ENCODE data around the gene CYBC1. TPM values are rescaled to one million over a fixed set of nuclear protein-coding genes. Genes with fewer than 3 reads are reported as not detected.
"Not testable (repeated sequence)": the region's sequence is repeated elsewhere in the genome, so short reads cannot be mapped to it uniquely, and the experiment has no call there.

Gene CYBC1
- total and polyA plus RNA-seq, 2 of the 4 experiments (the other 2 are of a cell fraction): 75.1 to 76.7 TPM

- TF ChIP-seq, protein P1, sequence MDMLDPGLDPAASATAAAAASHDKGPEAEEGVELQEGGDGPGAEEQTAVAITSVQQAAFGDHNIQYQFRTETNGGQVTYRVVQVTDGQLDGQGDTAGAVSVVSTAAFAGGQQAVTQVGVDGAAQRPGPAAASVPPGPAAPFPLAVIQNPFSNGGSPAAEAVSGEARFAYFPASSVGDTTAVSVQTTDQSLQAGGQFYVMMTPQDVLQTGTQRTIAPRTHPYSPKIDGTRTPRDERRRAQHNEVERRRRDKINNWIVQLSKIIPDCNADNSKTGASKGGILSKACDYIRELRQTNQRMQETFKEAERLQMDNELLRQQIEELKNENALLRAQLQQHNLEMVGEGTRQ (IDR thresholded peaks at IDR 0.05; ENCODE audit: low read depth, low read length): no peak
- TF ChIP-seq MAFK (IDR thresholded peaks at IDR 0.05; ENCODE audit: low read depth, low read length) (no peak), CHD1 (IDR thresholded peaks at IDR 0.05; ENCODE audit: low read depth, low read length) (no peak)
Observed at GRCh38 chr17:82457073-82457928, 6.7 kb upstream of the CYBC1 start (continued).

DNA sequence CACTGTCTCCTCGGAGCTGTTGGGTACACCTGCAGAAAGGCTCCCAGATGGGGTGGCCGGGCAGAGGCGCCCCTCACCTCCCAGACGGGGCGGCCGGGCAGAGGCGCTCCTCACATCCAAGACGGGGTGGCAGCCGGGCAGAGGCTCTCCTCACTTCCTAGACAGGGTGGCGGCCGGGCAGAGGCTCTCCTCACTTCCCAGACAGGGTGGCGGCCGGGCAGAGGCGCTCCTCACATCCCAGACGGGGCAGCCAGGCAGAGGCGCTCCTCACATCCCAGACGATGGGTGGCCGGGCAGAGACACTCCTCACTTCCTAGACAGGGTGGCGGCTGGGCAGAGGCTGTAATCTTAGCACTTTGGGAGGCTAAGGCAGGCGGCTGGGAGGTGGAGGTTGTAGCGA lies 3.2 kb upstream of the CYBC1 start:
- H4K20me1 ChIP-seq (ENCODE audit: insufficient read depth, low read length); H3K9me3 ChIP-seq (ENCODE audit: control insufficient read depth, insufficient read depth, low read length); H3K27ac ChIP-seq (ENCODE audit: insufficient read depth, low read length); ATAC-seq (ENCODE audit: low read depth); H4K5ac ChIP-seq (ENCODE audit: low read depth, low read length); H2BK5ac ChIP-seq (ENCODE audit: low read depth, low read length, poor library complexity, severe bottlenecking); H2BK120ac ChIP-seq (ENCODE audit: low read depth, low read length); H3K4me3 ChIP-seq (ENCODE audit: insufficient read depth, low read depth, low read length); H3K23ac ChIP-seq (ENCODE audit: low read depth, low read length); H3K4ac ChIP-seq (ENCODE audit: low read depth, low read length); H2BK15ac ChIP-seq (ENCODE audit: low read depth, low read length); H3K56ac ChIP-seq (ENCODE audit: extremely low read depth, insufficient read depth, low read length); DNase-seq; in situ Hi-C loops (cut with MboI; ENCODE audit: low sequenced_read_pairs); intact Hi-C loops (cut with micrococcal nuclease); H2AFZ ChIP-seq (replicated peaks; ENCODE audit: low read length, poor library complexity); H3K18ac ChIP-seq (ENCODE audit: low read depth, low read length); BruUV-seq (replicated peaks); POLR2A ChIA-PET (ENCODE audit: unreplicated experiment); H3K4me2 ChIP-seq (ENCODE audit: low read depth, low read length); H3K9ac ChIP-seq (ENCODE audit: low read depth, low read length); H3K36me3 ChIP-seq (ENCODE audit: control insufficient read depth, insufficient read depth, low read length); H3K14ac ChIP-seq (replicated peaks; ENCODE audit: low read depth, low read length); CTCF ChIA-PET; H2BK20ac ChIP-seq (ENCODE audit: low read depth, low read length); H3K27me3 ChIP-seq (ENCODE audit: control insufficient read depth, insufficient read depth, low read length); H2AK5ac ChIP-seq (ENCODE audit: low read depth, low read length); H4K8ac ChIP-seq (ENCODE audit: low read depth in 2 of 2, low read length in 2 of 2); dilution Hi-C loops (cut with HindIII; ENCODE audit: low sequenced_read_pairs, unreplicated experiment); H2AK9ac ChIP-seq (replicated peaks; ENCODE audit: low read depth, low read length, poor library complexity); H4K91ac ChIP-seq (ENCODE audit: insufficient read depth, low read depth, low read length): not testable (repeated sequence)
- Histone ChIP-seq H3K4me1 (ENCODE audit: control insufficient read depth, insufficient read depth, low read length) (peaks cover 14% of the 10 kb centered on the region), H3K9me1 (ENCODE audit: insufficient read depth, low read length) (peaks cover 13% of the 10 kb centered on the region; the same call in 1 of the 2 replicates), H3K79me1 (ENCODE audit: low read depth in 1 of 2, low read length in 2 of 2) (peaks cover 20 to 34% of the 10 kb centered on the region in 2 experiments; a peak in 3 of 4 replicates)
- 80% methylated on average over 2 of the region's 21 CpGs; no CpG with 5 or more reads in 1 of the 2 experiments for WGBS, 2 experiments (ENCODE audit: extremely low coverage in 2 of 2, insufficient read length in 1 of 2)

DNA sequence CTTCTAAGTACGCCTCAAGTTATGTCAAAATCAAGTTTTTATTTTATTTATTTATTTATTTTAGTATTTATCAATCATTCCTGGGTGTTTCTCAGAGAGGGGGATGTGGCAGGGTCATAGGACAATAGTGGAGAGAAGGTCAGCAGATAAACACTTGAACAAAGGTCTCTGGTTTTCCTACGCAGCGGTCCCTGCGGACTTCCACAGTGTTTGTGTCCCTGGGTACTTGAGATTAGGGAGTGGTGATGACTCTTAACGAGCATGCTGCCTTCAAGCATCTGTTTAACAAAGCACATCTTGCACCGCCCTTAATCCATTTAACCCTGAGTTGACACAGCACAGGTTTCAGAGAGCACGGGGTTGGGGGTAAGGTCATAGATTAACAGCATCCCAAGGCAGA lies 2.6 kb upstream of the CYBC1 start:
- dilution Hi-C loops (cut with HindIII; ENCODE audit: low sequenced_read_pairs, unreplicated experiment); H3K14ac ChIP-seq (replicated peaks; ENCODE audit: low read depth, low read length); H2BK15ac ChIP-seq (ENCODE audit: low read depth, low read length); DNase-seq; H3K9me3 ChIP-seq (ENCODE audit: control insufficient read depth, insufficient read depth, low read length); H3K27me3 ChIP-seq (ENCODE audit: control insufficient read depth, insufficient read depth, low read length); H3K4me2 ChIP-seq (ENCODE audit: low read depth, low read length); H3K9ac ChIP-seq (ENCODE audit: low read depth, low read length); H4K8ac ChIP-seq (ENCODE audit: low read depth in 2 of 2, low read length in 2 of 2); H4K91ac ChIP-seq (ENCODE audit: insufficient read depth, low read depth, low read length); ATAC-seq (ENCODE audit: low read depth); H3K4ac ChIP-seq (ENCODE audit: low read depth, low read length); in situ Hi-C loops (cut with MboI; ENCODE audit: low sequenced_read_pairs); H2AK9ac ChIP-seq (replicated peaks; ENCODE audit: low read depth, low read length, poor library complexity); CTCF ChIA-PET; POLR2A ChIA-PET (ENCODE audit: unreplicated experiment); H3K36me3 ChIP-seq (ENCODE audit: control insufficient read depth, insufficient read depth, low read length); BruUV-seq (replicated peaks); intact Hi-C loops (cut with micrococcal nuclease); H3K27ac ChIP-seq (ENCODE audit: insufficient read depth, low read length); H3K23ac ChIP-seq (ENCODE audit: low read depth, low read length); H3K56ac ChIP-seq (ENCODE audit: extremely low read depth, insufficient read depth, low read length); H2BK20ac ChIP-seq (ENCODE audit: low read depth, low read length); H2AK5ac ChIP-seq (ENCODE audit: low read depth, low read length); H3K18ac ChIP-seq (ENCODE audit: low read depth, low read length); H2BK5ac ChIP-seq (ENCODE audit: low read depth, low read length, poor library complexity, severe bottlenecking); H2BK120ac ChIP-seq (ENCODE audit: low read depth, low read length); H3K4me3 ChIP-seq (ENCODE audit: insufficient read depth, low read depth, low read length); H4K5ac ChIP-seq (ENCODE audit: low read depth, low read length); H2AFZ ChIP-seq (replicated peaks; ENCODE audit: low read length, poor library complexity); H4K20me1 ChIP-seq (ENCODE audit: insufficient read depth, low read length): not testable (repeated sequence)
- Histone ChIP-seq H3K4me1 (ENCODE audit: control insufficient read depth, insufficient read depth, low read length) (peaks cover 14% of the 10 kb centered on the region), H3K79me1 (ENCODE audit: low read depth in 1 of 2, low read length in 2 of 2) (peaks cover 20 to 36% of the 10 kb centered on the region in 2 experiments; a peak in 3 of 4 replicates), H3K9me1 (ENCODE audit: insufficient read depth, low read length) (peaks cover 13% of the 10 kb centered on the region; the same call in 1 of the 2 replicates)
- WGBS, 2 experiments (ENCODE audit: extremely low coverage in 2 of 2, insufficient read length in 1 of 2): no CpG with 5 or more reads among the region's 7 CpGs

Data from IMR-90 (cell line).